HCT116 (cell line): Measurements from ENCODE around the gene LMCD1.

Experiments
- CTCF ChIP-seq, 3 experiments: fragments of 200-600 bp in 1 of 3; sonication (generic) in 1 of 3; IDR thresholded peaks in 2 of 3; conservative IDR thresholded peaks in 1 of 3; 2 replicates each; pipeline ENCODE4 v1.5.1; 2012 to 2017; ENCODE audit warnings: low read depth in 2 of 3, low read length in 2 of 3, antibody characterized with exemption in 1 of 3, borderline replicate concordance in 1 of 3, control low read depth in 1 of 3, mild to moderate bottlenecking in 1 of 3, mixed read lengths in 1 of 3, mixed run types in 1 of 3, moderate library complexity in 1 of 3; ENCODE audit not compliant: insufficient read depth in 1 of 3
- JUND ChIP-seq: IDR thresholded peaks from 2 replicates; pipeline ENCODE4 v1.6.1; 2012
- POLR2AphosphoS5 ChIP-seq: IDR thresholded peaks from 2 replicates; pipeline ENCODE4 v1.6.1; 2011; ENCODE audit warnings: mild to moderate bottlenecking, low read depth, low read length, moderate library complexity
- SP1 ChIP-seq: IDR thresholded peaks from 2 replicates; pipeline ENCODE4 v1.6.1; 2012; ENCODE audit warnings: low read depth
- TCF7L2 ChIP-seq: IDR thresholded peaks from 2 replicates; pipeline ENCODE4 v1.7.0; 2011; ENCODE audit warnings: borderline replicate concordance, inconsistent platforms; ENCODE audit not compliant: insufficient read depth, insufficient read length; ENCODE audit errors: extremely low read depth

- TF ChIP-seq CTCF (IDR thresholded peaks at IDR 0.05 in 2 of 3, conservative IDR thresholded peaks at IDR 0.05 in 1 of 3; ENCODE audit: borderline replicate concordance in 1 of 3, insufficient read depth in 1 of 3, low read depth in 2 of 3, low read length in 2 of 3) (no peak), POLR2AphosphoS5 (no peak), SP1 (no peak), TCF7L2 (no peak), JUND (no peak)
Observed at GRCh38 chr3:8524249-8524648, 22.6 kb downstream of the LMCD1 start.
